SHP77 treated with DMSO at 0.1 percent for 48 hours (cell line): Measurements from ENCODE around the gene GAS6.
"Not testable (repeated sequence)": the region's sequence is repeated elsewhere in the genome, so short reads cannot be mapped to it uniquely, and the experiment has no call there.

Source experiments
- DNase-seq: peaks from one replicate; lab custom pipeline; 2025; lab: John Stamatoyannopoulos, UW

GAS6 gene

GRCh38 chr13:113863524-113864272 is at the start of gene GAS6:
GAS6 (minus strand) TSS chr13:113864076; CDS start chr13:113863920, 156 bp downstream.
- DNase-seq = no peak

- DNase-seq = not testable (repeated sequence)
These were observed 49.5 kb upstream of the GAS6 start for GRCh38 chr13:113913408-113913807.

GRCh38 chr13:113912596-113912995 is 48.7 kb upstream of the GAS6 start:
- DNase-seq = no peak

DNA sequence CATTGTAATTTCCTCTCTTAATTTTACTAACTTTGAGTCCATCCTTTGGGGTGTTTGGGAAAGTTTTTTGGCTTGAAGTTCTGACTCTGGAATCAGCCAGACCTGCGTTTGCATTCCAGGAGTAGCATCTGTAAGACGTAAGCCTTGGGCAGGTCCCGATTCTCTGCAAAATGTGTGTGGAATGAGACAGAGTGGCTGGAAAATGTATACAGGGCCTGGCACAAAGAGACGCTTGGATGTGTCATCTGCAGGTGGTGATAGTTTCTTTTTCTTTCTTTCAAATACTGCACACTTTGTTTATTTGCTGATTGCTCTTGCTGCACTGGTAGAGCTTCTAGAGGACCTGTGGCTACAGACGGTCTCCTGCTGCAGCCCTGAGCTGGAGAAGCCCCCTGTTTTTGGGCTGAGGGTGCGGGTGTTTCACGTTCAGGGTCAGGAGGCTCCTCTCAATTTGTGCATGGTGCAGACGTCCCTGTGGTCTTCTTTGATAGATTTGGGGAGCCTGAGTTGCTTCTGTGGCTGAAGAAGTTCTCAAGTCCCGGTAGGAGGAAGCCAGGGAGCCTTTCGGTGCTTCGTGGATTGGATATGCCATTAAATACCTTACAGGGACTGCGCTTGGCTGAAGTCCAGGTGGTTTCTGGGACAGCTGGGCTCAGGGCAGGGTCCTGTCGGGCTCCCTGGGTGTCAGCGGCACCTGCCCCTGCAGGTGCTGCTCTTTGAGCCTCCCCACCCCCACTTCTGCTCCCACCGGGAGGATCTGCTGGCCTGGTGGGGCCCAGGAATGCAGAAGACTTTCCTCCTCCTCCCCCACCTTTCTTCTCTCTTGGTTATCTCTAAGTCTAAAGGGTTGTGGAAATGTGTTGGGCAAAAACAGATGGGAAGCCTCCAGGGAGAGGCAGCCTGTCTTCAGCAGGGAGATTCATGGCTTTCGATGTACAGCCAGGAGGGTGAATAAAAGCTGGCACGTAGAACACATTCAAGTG is 44.0 kb upstream of the GAS6 start:
- peak; percentile 95 for DNase-seq

DNA sequence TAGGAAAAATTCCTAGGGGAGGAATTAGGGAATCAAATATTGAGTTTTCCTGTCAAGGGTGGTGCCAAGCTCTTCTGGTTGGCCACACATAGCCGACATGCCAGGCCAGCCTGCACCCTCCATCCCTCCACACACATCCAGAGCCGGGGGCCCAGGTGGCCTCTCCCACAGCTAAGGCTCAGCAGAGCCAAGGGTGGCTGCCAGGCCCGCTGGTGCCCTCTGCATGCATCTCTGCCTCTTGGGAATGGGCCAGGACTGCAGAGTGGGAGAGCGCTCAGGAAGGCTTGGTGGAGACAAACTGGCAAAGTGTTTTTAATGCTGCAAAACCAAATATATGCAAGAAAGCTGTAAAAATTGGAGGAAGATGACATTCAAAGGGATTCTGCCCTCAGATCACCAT is 42.7 kb upstream of the GAS6 start:
- DNase-seq = peak; percentile 30

DNA sequence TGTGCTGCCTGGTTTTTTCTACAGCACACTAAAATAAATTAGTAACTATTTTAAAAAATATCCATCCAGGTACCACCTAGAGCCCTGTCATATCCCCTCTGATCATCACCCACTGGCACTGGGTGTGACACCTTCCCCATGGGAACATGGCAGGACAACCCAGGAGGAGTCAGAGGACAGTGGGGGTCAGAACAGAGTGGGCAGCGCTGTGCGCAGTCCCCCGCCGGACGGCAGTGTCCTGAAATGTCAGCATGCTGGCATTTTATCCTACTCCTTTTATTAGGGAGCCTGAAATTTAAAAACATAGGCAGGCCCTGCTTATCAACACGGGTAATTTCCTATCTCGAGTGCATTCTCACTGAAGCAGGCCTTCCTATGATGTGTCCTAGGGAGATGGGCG is 42.1 kb upstream of the GAS6 start:
- no peak for DNase-seq

GRCh38 chr13:113905018-113905417 is 41.1 kb upstream of the GAS6 start:
- DNase-seq = no peak

DNA sequence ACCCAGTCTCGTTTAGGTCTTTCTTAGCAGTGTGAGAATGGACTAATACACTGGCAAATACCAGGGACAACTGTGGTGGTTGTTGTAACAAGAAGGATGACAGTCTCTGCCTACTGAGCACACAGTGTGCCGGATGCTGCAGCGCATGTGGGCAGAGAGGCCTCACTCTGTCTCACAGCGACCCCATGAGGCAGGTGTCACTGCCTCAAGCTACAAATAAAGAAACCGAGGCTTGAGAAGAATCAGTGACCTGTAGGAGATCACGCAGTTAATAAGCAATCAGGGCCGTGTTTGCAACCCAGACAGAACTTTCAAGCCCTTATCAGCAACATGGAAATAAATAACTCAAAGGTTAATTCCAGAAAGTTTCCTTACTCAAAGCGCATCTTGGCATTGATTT is 40.5 kb upstream of the GAS6 start:
- DNase-seq = peak; percentile 72

DNA sequence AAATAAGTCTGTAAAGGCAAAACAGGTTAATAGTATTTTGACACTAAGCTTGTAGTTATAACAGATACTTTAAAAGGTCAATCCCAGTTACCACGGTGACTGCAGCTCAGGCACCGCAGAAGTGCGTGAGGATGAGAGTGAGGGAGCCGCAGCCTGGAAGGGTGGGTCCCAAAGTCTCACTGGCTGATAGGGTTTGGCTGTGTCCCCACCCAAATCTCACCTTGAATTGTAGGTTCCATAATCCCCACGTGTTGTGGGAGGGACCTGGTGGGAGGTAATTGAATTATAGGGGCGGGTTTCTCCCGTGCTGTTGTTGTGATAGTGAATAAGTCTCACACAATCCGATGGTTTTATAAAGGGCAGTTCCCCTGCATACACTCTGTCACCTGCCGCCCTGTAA is 40.0 kb upstream of the GAS6 start:
- DNase-seq = no peak

GRCh38 chr13:113902986-113903775 is 39.3 kb upstream of the GAS6 start:
- DNase-seq = no peak

- no peak for DNase-seq
These were observed 38.6 kb upstream of the GAS6 start for GRCh38 chr13:113902481-113902880.

- no peak for DNase-seq
These were observed 37.8 kb upstream of the GAS6 start for GRCh38 chr13:113901642-113902041.

- DNase-seq = no peak
These were observed 37.4 kb upstream of the GAS6 start for GRCh38 chr13:113901231-113901630.

DNA sequence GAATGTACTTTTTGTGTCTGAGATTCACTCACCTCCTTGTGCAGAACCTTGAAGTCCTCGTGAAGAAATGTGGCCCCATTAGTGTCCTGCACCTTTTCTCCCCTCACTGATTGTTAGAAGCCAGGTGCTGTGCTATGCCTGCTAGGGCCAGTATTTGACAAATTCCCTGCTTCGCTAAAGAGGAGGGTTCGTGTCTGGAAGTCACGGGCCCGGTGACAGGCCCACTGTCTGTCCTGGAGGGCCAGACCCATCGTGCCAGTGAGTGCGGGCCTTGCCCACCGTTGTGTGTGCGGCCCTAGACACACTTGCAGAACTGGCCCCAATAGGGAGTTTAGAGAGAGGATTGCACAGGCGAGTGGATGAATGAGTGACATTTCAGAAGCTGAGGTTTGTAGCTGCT is 36.8 kb upstream of the GAS6 start:
- DNase-seq = no peak

- DNase-seq = no peak
These were observed 34.5 kb upstream of the GAS6 start for GRCh38 chr13:113898391-113898790.

DNA sequence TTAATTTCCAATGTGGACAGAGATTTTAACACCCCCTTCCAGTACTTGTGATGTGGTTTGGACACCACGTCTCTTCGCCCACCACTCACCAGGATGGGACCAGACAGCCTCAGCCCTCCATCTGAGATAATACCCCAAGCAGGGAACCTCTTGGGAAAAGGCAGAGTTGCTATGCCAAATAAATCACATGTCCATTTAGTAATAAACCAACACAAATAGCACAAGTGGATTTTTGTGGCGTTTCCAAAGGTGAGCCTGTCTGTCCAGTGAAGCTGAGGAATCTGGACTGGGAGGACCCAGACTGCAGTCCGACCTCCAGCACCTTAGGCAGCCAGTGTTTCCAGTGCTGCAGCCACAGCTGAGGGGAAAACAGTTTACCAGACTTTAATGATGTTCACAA is 34.1 kb upstream of the GAS6 start:
- no peak for DNase-seq

DNA sequence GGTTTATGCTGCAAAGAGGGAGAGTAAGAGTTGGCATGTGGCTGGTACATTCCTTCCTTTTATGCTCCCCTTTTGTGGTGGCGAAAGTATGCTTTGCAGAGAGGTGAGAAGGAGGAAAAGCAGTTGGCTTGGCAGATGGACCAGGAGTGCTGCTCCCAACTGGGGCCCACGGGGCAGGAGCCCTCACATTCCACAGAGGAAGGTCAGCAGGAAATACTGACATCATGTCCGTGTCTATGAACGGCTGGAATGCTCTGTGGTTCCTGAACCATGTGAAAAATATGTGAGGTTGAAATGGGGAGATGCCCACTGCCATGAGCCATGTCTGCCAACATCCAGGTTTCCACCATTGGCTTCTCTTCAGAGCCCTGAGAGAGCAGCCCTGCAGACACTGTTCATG is 33.3 kb upstream of the GAS6 start:
- DNase-seq = no peak

DNA sequence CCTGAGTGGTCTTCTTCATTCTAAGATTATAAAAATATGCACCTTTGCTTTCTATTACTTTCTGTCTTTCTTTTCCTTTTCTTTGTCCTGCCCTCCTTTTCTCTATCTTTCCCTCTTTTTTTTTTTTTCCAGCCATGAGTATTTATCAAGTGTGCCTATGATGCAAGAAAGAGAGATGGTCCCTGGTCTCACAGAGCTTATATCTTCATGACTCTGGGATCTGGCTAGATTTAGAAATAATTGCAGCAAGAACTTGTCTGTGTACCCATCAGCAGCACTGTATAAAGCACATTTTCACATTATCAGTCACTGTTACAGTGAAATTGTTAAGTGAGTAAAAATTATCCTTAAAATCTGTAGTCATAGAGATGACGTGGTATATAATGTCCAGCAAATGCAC is 31.6 kb upstream of the GAS6 start:
- DNase-seq = no peak

GRCh38 chr13:113890774-113891480 is 27.1 kb upstream of the GAS6 start:
- no peak for DNase-seq

DNA sequence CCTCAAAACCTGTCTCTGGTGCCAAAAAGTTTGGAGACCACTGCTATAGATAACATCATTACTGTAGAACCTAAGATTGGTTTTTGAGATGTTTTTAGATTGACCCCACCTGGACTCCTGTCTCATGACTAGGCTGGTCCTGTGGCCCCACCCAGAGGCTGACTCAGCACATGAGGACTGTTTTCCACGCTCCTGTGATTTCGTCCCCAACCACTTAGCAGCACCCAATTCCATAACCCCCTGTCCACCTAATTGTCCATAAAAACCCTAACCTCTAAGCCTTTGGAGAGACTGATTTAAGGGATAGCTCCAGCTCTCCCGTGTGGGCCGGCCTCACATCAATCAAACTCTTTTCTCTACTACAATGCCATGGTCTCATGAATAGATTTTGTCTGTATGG is 25.6 kb upstream of the GAS6 start:
- DNase-seq = no peak

GRCh38 chr13:113888701-113889330 is 24.9 kb upstream of the GAS6 start:
- DNase-seq = no peak
